ENCODE measurements around the gene TMEM209. TPM values are rescaled to one million over a fixed set of nuclear protein-coding genes. Genes with fewer than 3 reads are reported as not detected.
"Not testable (repeated sequence)": the region's sequence is repeated elsewhere in the genome, so short reads cannot be mapped to it uniquely, and the experiment has no call there.

Gene TMEM209
- total RNA-seq, 1 donor from 2014 or later = 47.4 TPM

- no peak for DNase-seq (ENCODE audit: low spot score)
- H3K4me1 Mint-ChIP-seq (ENCODE audit: low read depth) = peaks cover 18% of the 10 kb centered on the region
- no peaks in the 10 kb centered on the region for H3K9me3 Mint-ChIP-seq
- H3K4me3 Mint-ChIP-seq = no peak overlapping the region
- peaks cover 2% of the 10 kb centered on the region for H3K27me3 Mint-ChIP-seq (ENCODE audit: insufficient read depth)
- no peak overlapping the region for H3K27ac Mint-ChIP-seq
- H3K36me3 Mint-ChIP-seq (ENCODE audit: low read depth) = peaks cover 46% of the 10 kb centered on the region
- intact Hi-C loops (cut with micrococcal nuclease) = no loop called here
Measured at GRCh38 chr7:130134106-130134636, 71.0 kb downstream of the TMEM209 start.

- H3K27me3 Mint-ChIP-seq (ENCODE audit: insufficient read depth) = no peaks in the 10 kb centered on the region
- no peak overlapping the region for H3K4me3 Mint-ChIP-seq
- intact Hi-C loops (cut with micrococcal nuclease) = no loop called here
- H3K9me3 Mint-ChIP-seq = no peaks in the 10 kb centered on the region
- DNase-seq (ENCODE audit: low spot score) = no peak
- H3K4me1 Mint-ChIP-seq (ENCODE audit: low read depth) = peaks cover 18% of the 10 kb centered on the region
- no peak overlapping the region for H3K27ac Mint-ChIP-seq
- peaks cover 50% of the 10 kb centered on the region for H3K36me3 Mint-ChIP-seq (ENCODE audit: low read depth)
Measured at GRCh38 chr7:130133029-130133782, 72.0 kb downstream of the TMEM209 start.

GRCh38 chr7:130131964-130132875 is 73.0 kb downstream of the TMEM209 start:
- H3K9me3 Mint-ChIP-seq = no peaks in the 10 kb centered on the region
- H3K4me3 Mint-ChIP-seq = no peak overlapping the region
- H3K27ac Mint-ChIP-seq = no peak overlapping the region
- no peak for DNase-seq (ENCODE audit: low spot score)
- no peaks in the 10 kb centered on the region for H3K27me3 Mint-ChIP-seq (ENCODE audit: insufficient read depth)
- H3K36me3 Mint-ChIP-seq (ENCODE audit: low read depth) = peaks cover 53% of the 10 kb centered on the region
- intact Hi-C loops (cut with micrococcal nuclease) = no loop called here
- peaks cover 18% of the 10 kb centered on the region for H3K4me1 Mint-ChIP-seq (ENCODE audit: low read depth)

- no peak overlapping the region for H3K27ac Mint-ChIP-seq
- H3K36me3 Mint-ChIP-seq (ENCODE audit: low read depth) = peaks cover 53% of the 10 kb centered on the region
- no peak for DNase-seq (ENCODE audit: low spot score)
- H3K4me3 Mint-ChIP-seq = no peak overlapping the region
- no peaks in the 10 kb centered on the region for H3K9me3 Mint-ChIP-seq
- H3K4me1 Mint-ChIP-seq (ENCODE audit: low read depth) = peaks cover 10% of the 10 kb centered on the region
- intact Hi-C loops (cut with micrococcal nuclease) = no loop called here
- H3K27me3 Mint-ChIP-seq (ENCODE audit: insufficient read depth) = no peaks in the 10 kb centered on the region
Measured at GRCh38 chr7:130131191-130131834, 73.9 kb downstream of the TMEM209 start.

GRCh38 chr7:130129011-130129411 is 76.2 kb downstream of the TMEM209 start:
- no peaks in the 10 kb centered on the region for H3K9me3 Mint-ChIP-seq
- peaks cover 45% of the 10 kb centered on the region for H3K36me3 Mint-ChIP-seq (ENCODE audit: low read depth)
- no peak overlapping the region for H3K27ac Mint-ChIP-seq
- no peak overlapping the region for H3K4me3 Mint-ChIP-seq
- H3K27me3 Mint-ChIP-seq (ENCODE audit: insufficient read depth) = no peaks in the 10 kb centered on the region
- DNase-seq (ENCODE audit: low spot score) = no peak
- intact Hi-C loops (cut with micrococcal nuclease) = no loop called here
- H3K4me1 Mint-ChIP-seq (ENCODE audit: low read depth) = no peaks in the 10 kb centered on the region

- intact Hi-C loops (cut with micrococcal nuclease) = no loop called here
- Mint-ChIP-seq H3K4me3 (no peak overlapping the region), H3K4me1 (ENCODE audit: low read depth) (no peaks in the 10 kb centered on the region), H3K36me3 (ENCODE audit: low read depth) (peaks cover 46% of the 10 kb centered on the region), H3K27ac (no peak overlapping the region), H3K9me3 (no peaks in the 10 kb centered on the region), H3K27me3 (ENCODE audit: insufficient read depth) (no peaks in the 10 kb centered on the region)
- DNase-seq (ENCODE audit: low spot score) = no peak
Measured at GRCh38 chr7:130127821-130128317, 77.3 kb downstream of the TMEM209 start.

- Mint-ChIP-seq H3K27me3 (ENCODE audit: insufficient read depth) (no peaks in the 10 kb centered on the region), H3K4me1 (ENCODE audit: low read depth) (no peaks in the 10 kb centered on the region), H3K4me3 (no peak overlapping the region), H3K27ac (no peak overlapping the region), H3K9me3 (no peaks in the 10 kb centered on the region), H3K36me3 (ENCODE audit: low read depth) (peaks cover 51% of the 10 kb centered on the region)
- intact Hi-C loops (cut with micrococcal nuclease) = no loop called here
- DNase-seq (ENCODE audit: low spot score) = no peak
Measured at GRCh38 chr7:130127404-130127803, 77.8 kb downstream of the TMEM209 start.

- intact Hi-C loops (cut with micrococcal nuclease); H3K27me3 Mint-ChIP-seq (ENCODE audit: insufficient read depth); H3K27ac Mint-ChIP-seq; H3K4me3 Mint-ChIP-seq; DNase-seq (ENCODE audit: low spot score); H3K4me1 Mint-ChIP-seq (ENCODE audit: low read depth); H3K9me3 Mint-ChIP-seq: not testable (repeated sequence)
- H3K36me3 Mint-ChIP-seq (ENCODE audit: low read depth) = peaks cover 51% of the 10 kb centered on the region
Measured at GRCh38 chr7:130126840-130127239, 78.4 kb downstream of the TMEM209 start.

GRCh38 chr7:130124711-130125110 is 80.5 kb downstream of the TMEM209 start:
- H3K27ac Mint-ChIP-seq = no peak overlapping the region
- DNase-seq (ENCODE audit: low spot score) = no peak
- H3K36me3 Mint-ChIP-seq (ENCODE audit: low read depth) = peaks cover 48% of the 10 kb centered on the region
- H3K27me3 Mint-ChIP-seq (ENCODE audit: insufficient read depth) = no peaks in the 10 kb centered on the region
- no peaks in the 10 kb centered on the region for H3K9me3 Mint-ChIP-seq
- no peak overlapping the region for H3K4me3 Mint-ChIP-seq
- intact Hi-C loops (cut with micrococcal nuclease) = no loop called here
- H3K4me1 Mint-ChIP-seq (ENCODE audit: low read depth) = peaks cover 10% of the 10 kb centered on the region

GRCh38 chr7:130123501-130123900 is 81.7 kb downstream of the TMEM209 start:
- H3K27me3 Mint-ChIP-seq (ENCODE audit: insufficient read depth) = no peaks in the 10 kb centered on the region
- DNase-seq (ENCODE audit: low spot score) = no peak
- no peaks in the 10 kb centered on the region for H3K9me3 Mint-ChIP-seq
- no peak overlapping the region for H3K27ac Mint-ChIP-seq
- no peak overlapping the region for H3K4me3 Mint-ChIP-seq
- peaks cover 10% of the 10 kb centered on the region for H3K4me1 Mint-ChIP-seq (ENCODE audit: low read depth)
- peaks cover 44% of the 10 kb centered on the region for H3K36me3 Mint-ChIP-seq (ENCODE audit: low read depth)
- intact Hi-C loops (cut with micrococcal nuclease) = no loop called here

GRCh38 chr7:130118801-130119200 is 86.4 kb downstream of the TMEM209 start:
- H3K27ac Mint-ChIP-seq = no peak overlapping the region
- no peaks in the 10 kb centered on the region for H3K9me3 Mint-ChIP-seq
- H3K36me3 Mint-ChIP-seq (ENCODE audit: low read depth) = peaks cover 35% of the 10 kb centered on the region
- no peak for DNase-seq (ENCODE audit: low spot score)
- H3K27me3 Mint-ChIP-seq (ENCODE audit: insufficient read depth) = no peaks in the 10 kb centered on the region
- H3K4me1 Mint-ChIP-seq (ENCODE audit: low read depth) = peaks cover 10% of the 10 kb centered on the region
- H3K4me3 Mint-ChIP-seq = no peak overlapping the region
- intact Hi-C loops (cut with micrococcal nuclease) = no loop called here

- Mint-ChIP-seq H3K36me3 (ENCODE audit: low read depth) (peaks cover 33% of the 10 kb centered on the region), H3K27me3 (ENCODE audit: insufficient read depth) (no peaks in the 10 kb centered on the region), H3K4me3 (no peak overlapping the region), H3K27ac (no peak overlapping the region), H3K4me1 (ENCODE audit: low read depth) (peaks cover 10% of the 10 kb centered on the region), H3K9me3 (no peaks in the 10 kb centered on the region)
- intact Hi-C loops (cut with micrococcal nuclease) = no loop called here
- DNase-seq (ENCODE audit: low spot score) = no peak
Measured at GRCh38 chr7:130118294-130118693, 86.9 kb downstream of the TMEM209 start.
